ENCODE results near the gene NPR1. TPM values are rescaled to one million over a fixed set of nuclear protein-coding genes. Genes with fewer than 3 reads are reported as not detected.
"Not testable (repeated sequence)": the region's sequence is repeated elsewhere in the genome, so short reads cannot be mapped to it uniquely, and the experiment has no call there.

Gene NPR1
- total RNA-seq, 1 experiment from 2014 or later: not detected

DNA sequence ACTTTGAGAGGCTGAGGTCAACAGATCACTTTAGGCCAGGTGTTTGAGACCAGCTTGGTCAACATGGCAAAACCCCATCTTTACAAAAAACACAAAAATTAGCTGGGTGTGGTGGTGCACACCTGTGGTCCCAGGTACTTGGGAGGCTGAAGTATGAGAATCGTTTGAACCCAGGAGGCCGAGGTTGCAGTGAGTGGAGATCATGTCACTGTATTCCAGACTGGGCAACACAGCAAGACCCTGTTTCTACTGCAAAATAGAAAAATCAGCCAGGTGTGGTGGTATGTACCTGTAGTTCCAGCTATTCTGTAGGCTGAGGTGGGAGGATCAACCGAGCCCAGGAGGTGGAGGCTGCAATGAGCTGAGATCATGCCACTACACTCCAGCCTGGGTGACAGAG is 45.2 kb downstream of the NPR1 start:
- DNase-seq (ENCODE audit: low spot score): no peak

DNA sequence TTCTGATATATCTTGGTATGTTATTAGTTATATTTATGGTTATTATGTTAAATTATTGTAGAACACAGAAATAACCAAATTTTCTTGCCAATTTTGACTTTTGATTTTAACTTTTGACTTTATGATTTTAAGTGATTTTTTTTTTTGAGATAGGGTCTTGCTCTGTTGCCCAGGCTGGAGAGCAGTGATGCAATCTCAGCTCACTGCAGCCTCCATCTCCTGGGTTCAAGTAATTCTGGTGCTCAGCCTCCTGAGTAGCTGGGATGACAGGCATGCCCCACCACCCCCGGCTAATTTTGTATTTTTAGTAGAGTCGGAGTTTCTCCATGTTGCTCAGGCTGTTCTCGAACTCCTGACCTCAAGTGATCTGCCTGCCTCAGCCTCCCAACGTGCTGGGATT is 46.1 kb downstream of the NPR1 start:
- DNase-seq (ENCODE audit: low spot score): not testable (repeated sequence)

DNA sequence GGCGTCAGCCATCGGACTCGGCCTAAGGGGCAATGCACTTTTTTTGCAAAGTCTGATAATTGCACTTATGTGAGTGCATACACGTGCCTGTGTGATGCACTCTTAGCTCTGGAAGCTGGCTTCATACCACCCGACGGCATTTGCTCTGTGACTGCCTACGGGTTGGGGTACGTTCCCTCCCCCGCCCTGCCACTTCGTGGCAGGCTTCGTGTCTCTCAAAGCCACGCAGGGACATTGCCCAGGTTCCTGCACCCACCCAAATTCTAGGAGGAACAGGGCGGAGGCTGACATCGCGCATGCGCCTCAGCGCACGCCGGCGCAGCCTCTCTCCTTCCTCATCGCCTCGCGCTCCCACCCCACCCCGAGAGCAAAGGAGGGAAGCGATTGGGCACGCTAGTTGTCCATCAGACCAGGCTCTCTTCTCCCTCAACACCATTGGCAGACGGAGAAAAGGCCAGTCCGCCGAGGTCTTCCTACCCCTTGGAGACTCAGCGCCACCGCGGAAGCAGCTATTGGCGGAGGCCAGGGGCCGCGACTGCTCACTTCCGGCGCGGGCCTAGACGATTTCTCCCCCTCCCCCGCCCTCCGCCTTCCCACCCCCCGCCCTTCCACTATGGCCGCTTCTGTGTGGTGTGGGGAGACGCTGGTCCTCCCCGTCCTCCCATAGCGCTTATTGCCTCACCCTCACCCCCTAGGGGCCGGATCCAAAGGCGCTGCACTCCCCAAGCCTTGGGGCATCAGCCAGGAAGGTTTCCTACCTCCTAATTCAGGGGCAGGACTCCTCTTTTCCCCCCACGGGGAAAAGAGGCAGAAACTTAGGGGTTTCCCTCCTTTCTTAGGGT is 49.2 kb downstream of the NPR1 start, which contains the start of gene INTS3:
TSS of gene INTS3 (plus strand) at position 588 of the 842 bp plus-strand sequence. CDS start 585 bp downstream, outside the sequence.
- DNase-seq (ENCODE audit: low spot score): peak; percentile 99

DNA sequence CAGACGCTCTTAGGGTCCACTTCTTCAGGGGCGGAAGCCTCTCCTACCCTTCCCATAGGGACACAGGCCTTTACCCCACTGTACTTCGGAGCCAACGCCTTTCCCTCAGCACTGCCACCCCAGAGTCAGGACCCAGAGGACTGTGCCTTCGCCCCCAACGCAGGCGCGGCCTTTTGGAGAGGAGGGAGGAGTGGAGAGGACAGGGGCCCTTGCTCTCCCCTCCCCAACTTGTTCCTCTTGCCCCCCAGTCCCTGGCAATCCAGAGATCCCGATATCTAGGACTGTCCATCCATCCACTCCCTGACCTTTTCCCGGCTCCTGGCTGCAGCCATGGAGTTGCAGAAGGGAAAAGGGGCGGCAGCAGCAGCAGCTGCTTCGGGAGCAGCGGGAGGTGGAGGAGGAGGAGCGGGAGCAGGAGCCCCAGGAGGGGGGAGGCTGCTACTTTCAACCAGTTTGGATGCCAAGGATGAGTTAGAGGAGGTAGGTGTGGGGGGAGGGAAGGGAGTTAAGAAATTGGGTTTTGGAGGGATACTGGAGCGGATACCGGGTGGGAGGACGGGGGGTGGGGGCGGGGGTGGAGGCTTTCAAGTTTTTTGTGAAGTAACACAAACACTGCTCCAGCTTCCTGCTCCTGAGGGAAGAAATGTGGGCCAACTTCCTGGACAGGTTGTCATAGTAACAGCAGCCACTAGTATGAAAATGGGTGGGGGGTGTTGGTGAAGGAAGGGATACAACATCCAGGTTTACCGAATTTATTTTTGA is 50.0 kb downstream of the NPR1 start:
- peak; percentile 28 for DNase-seq (ENCODE audit: low spot score)

DNA sequence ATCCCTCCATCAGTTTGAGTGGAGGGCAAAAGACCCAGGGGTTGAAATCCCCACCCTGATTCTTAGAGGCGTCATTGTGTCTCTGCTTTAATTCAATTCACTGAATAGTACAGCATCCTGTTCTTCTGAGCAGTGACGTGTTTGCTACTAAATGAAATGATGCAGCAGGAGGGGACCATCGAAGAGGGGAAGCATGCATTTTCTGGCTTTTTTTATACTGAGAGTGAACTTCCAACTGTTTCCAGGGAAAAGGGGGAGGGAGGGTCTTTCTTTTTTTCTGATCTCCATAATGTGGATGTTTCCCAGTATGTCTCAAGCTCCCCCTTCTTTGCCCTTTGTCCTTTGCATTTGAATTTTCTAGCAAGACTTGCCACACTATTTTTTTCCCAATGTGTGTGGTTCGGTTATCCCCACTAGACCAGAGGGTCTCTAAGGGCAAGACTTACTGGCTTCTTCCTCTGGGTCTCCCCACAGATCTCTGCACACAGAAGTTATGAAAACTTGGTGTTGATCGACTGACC is 52.0 kb downstream of the NPR1 start:
- DNase-seq (ENCODE audit: low spot score): no peak

DNA sequence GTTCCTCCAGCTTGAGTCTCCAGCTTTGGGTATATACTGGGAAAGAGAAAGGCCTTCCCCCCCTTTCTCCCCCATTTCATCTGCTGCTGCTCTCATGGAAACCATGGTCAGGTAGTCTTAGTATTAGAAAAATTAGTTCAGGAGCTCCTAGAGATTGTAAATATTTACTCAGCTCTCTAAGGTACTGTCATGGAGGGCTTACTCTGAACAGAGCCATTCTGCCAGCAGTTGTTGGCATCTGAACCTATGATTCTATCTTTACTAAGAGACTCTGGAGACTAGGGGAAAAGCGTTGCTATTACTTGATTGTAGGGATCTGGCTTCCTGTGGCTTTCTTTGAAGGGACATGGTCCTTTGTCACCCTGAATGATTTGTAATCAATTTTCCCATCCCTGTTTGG is 55.5 kb downstream of the NPR1 start:
- no peak for DNase-seq (ENCODE audit: low spot score)

DNA sequence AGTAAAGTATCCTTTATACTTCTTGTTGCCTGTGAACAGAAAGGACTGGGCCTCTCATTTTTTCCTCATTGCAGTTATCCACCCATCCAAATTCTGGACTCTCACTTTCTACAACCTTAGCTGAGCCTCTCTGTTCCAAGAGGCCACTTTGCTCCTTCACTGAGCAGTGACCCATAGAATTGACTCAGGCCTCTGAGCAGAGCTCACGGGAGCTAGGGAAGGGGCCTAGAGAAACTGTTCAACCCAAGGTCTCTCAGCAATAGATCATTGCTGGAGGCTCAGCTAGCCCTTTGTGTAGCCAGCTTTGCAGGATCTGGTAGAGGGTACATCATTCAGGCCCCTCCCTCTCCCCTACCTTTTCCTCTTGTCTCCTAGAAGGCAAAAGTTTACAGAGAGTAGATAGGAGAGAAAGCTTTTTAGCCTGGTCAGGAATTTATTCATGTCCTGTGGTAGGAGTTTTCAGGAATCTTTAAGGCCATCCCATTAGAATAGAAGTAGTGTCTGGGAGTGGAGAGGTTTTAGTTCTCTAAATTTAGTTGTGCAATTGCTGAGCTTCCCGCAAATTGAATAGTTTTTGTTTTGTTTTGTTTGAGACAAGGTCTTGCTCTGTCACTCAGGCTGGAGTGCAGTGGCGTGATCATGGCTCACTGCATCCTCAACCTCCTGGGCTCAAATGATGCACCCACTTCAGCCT is 56.1 kb downstream of the NPR1 start:
- DNase-seq (ENCODE audit: low spot score): no peak

DNA sequence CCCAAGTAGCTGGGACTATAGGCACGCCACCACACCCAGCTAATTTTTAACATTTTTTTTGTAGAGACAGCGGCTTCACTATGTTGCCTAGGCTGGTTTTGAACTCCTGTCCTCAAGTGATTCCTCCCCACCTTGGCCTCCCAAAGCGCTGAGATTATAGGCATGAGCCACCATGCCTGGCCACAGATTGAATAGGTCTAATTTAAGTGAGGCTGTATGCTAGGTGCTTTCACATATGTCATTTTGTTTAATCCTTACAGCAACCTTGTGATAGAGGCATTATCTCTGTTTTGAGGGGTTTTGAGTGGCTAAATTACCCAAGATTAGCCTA is 56.6 kb downstream of the NPR1 start:
- no peak for DNase-seq (ENCODE audit: low spot score)

DNA sequence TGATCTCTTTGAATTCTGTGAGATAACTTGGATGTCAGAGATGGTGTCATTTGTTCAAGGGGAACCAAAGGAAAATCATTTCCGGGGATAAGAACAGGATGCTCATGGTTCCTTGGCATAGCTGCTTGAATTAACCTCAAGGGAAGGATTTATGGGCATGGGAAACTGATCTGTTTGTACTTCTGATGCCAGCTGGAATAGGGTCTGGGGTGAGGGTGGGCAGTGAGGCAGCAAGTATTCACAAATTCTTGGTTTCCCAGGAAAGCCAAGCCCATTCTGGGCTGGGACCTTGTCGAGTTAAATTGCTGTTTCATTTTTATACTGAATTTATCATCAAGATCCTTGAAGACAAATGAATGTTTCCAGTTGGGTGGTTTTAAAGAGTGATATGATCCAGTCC is 63.5 kb downstream of the NPR1 start:
- no peak for DNase-seq (ENCODE audit: low spot score)

DNA sequence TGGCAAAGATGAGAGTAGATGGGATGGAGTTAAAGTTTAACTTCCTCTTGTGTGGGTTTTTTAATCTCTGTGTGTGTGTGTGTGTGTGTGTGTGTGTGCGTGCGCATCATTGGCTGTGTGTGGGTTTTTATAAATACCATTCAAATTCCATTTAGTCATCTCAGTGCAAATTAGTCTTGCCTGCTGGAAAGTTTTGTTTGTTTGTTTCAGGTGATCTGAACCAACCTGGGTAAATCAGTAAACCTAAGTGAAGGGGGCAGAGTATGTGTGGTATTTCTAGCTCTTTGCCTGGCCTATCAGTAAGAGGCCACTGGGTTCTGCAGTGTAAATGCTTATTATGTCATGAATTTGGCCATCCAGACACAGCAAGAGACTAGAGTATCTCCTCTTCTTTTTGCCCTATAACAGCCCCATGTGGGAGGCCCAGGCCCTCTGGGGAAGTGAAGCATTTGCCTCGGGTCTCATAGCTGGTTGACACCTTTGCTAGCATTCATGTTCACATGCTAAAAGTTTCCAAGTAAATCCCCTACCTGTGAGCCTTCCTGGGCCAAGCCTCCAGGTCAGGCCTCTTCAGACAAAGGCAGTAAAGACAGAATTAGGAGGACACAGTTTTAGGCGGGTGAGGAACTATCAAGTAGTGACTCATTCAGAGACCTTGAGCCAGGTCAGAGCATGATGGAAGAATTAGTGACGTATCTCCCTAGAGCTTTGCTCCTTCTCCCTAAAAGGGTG is 64.1 kb downstream of the NPR1 start:
- DNase-seq (ENCODE audit: low spot score): no peak

Small RNA genes within 50 kb of the gene (small RNA-seq; reads per million reads assigned to genes)
- not detected for gene MIR8083
- gene RF00019: not detected
- gene RN7SL372P: not detected

Other genes starting within 250 kb of the NPR1 start
- not detected in 2 replicates for gene S100A7, start 218.0 kb upstream of the NPR1 start, total RNA-seq (2014; rRNA removed; shearing (Covaris generic))
- 2,272 and 2,428 TPM in 2 replicates for gene S100A6, start 142.7 kb upstream of the NPR1 start, total RNA-seq (2014; rRNA removed; shearing (Covaris generic))
- 4.0 and 9.8 TPM in 2 replicates for gene S100A5, start 137.8 kb upstream of the NPR1 start, total RNA-seq (2014; rRNA removed; shearing (Covaris generic))
- 694 and 702 TPM in 2 replicates for gene S100A4, start 132.9 kb upstream of the NPR1 start, total RNA-seq (2014; rRNA removed; shearing (Covaris generic))
- 2.6 and 4.9 TPM in 2 replicates for gene S100A3, start 129.4 kb upstream of the NPR1 start, total RNA-seq (2014; rRNA removed; shearing (Covaris generic))
- 17.9 and 26.4 TPM in 2 replicates for gene S100A2, start 112.8 kb upstream of the NPR1 start, total RNA-seq (2014; rRNA removed; shearing (Covaris generic))
- gene S100A16, start 65.6 kb upstream of the NPR1 start, total RNA-seq (2014; rRNA removed; shearing (Covaris generic)): 282 and 292 TPM in 2 replicates
- 35.6 and 46.2 TPM in 2 replicates for gene S100A14, start 62.4 kb upstream of the NPR1 start, total RNA-seq (2014; rRNA removed; shearing (Covaris generic))
- gene S100A13, start 51.2 kb upstream of the NPR1 start, total RNA-seq (2014; rRNA removed; shearing (Covaris generic)): 78.7 and 87.3 TPM in 2 replicates
- 0.15 TPM in 1 of 2 replicates, not detected in the other for gene S100A1, start 50.3 kb upstream of the NPR1 start, total RNA-seq (2014; rRNA removed; shearing (Covaris generic))
- 63.7 and 69.4 TPM in 2 replicates for gene CHTOP, start 44.6 kb upstream of the NPR1 start, total RNA-seq (2014; rRNA removed; shearing (Covaris generic))
- 45.5 and 46.0 TPM in 2 replicates for gene SNAPIN, start 20.0 kb upstream of the NPR1 start, total RNA-seq (2014; rRNA removed; shearing (Covaris generic))
- gene ILF2, start 7.7 kb upstream of the NPR1 start, total RNA-seq (2014; rRNA removed; shearing (Covaris generic)): 144 and 159 TPM in 2 replicates
- gene INTS3, start 49.4 kb downstream of the NPR1 start, total RNA-seq (2014; rRNA removed; shearing (Covaris generic)): 23.4 and 28.9 TPM in 2 replicates
- gene SLC27A3, start 96.7 kb downstream of the NPR1 start, total RNA-seq (2014; rRNA removed; shearing (Covaris generic)): 13.8 and 14.7 TPM in 2 replicates
- 4.2 and 5.1 TPM in 2 replicates for gene GATAD2B, start 244.3 kb downstream of the NPR1 start, total RNA-seq (2014; rRNA removed; shearing (Covaris generic))

Measured in HT-29 (cell line).